ENCODE data around the gene ZNF503. TPM values are rescaled to one million over a fixed set of nuclear protein-coding genes. Genes with fewer than 3 reads are reported as not detected.

ZNF503 gene
- total and polyA plus RNA-seq, 2 of the 8 experiments (the other 6 are each of a cell fraction or from before 2014, with no cell fraction given): 0.03 to 0.13 TPM

- FAIRE-seq (no peak), DNase-seq (ENCODE audit: low read depth in 1 of 2, low spot score in 2 of 2) (no peak)
- Histone ChIP-seq H3K23me2 (ENCODE audit: low read depth, low read length) (no peaks in the 10 kb centered on the region), H3K23ac (ENCODE audit: insufficient read length) (no peak overlapping the region), H3K79me2 (ENCODE audit: control insufficient read depth in 1 of 2, insufficient read depth in 2 of 2, low read length in 2 of 2) (no peaks in the 10 kb centered on the region), H3K56ac (replicated peaks; ENCODE audit: insufficient read length, low read depth, low read length) (no peak overlapping the region), H2BK12ac (ENCODE audit: low read depth, low read length) (no peak overlapping the region), H3K27ac (ENCODE audit: low read depth, low read length) (no peak overlapping the region), H3K18ac (ENCODE audit: extremely low read depth, low read length) (no peak overlapping the region), H3K14ac (ENCODE audit: insufficient read length) (no peak overlapping the region), H3K9ac (replicated peaks in 1 of 4; ENCODE audit: extremely low read depth in 1 of 4, low read depth in 3 of 4, low read length in 3 of 4) (no peak overlapping the region), H4K91ac (replicated peaks; ENCODE audit: insufficient read length, low read length) (no peak overlapping the region), H4K20me1 (replicated peaks in 1 of 2; ENCODE audit: control insufficient read depth in 1 of 2, insufficient read depth in 2 of 2, low read length in 2 of 2) (no peaks in the 10 kb centered on the region), H4K8ac (ENCODE audit: extremely low read depth, insufficient read depth, low read length) (no peak overlapping the region), H2AFZ (ENCODE audit: low read length) (no peak overlapping the region), H3K79me1 (ENCODE audit: low read depth, low read length) (no peaks in the 10 kb centered on the region), H3K9me3 (ENCODE audit: insufficient read depth in 2 of 2, low read depth in 1 of 2, low read length in 1 of 2) (no peaks in the 10 kb centered on the region), H3K4ac (replicated peaks; ENCODE audit: insufficient read length, low read depth, low read length) (no peak overlapping the region), H2BK15ac (ENCODE audit: low read length) (no peak overlapping the region), H4K5ac (ENCODE audit: insufficient read length, low read depth, low read length) (no peak overlapping the region), H3K4me3 (ENCODE audit: extremely low read depth in 1 of 4, insufficient read depth in 2 of 4, low read depth in 3 of 4, low read length in 4 of 4) (no peak overlapping the region), H2BK20ac (ENCODE audit: low read length) (no peak overlapping the region), H3K36me3 (ENCODE audit: control insufficient read depth in 2 of 4, insufficient read depth in 4 of 4, low read length in 3 of 4) (no peaks in the 10 kb centered on the region), H2BK120ac (replicated peaks; ENCODE audit: low read depth, low read length) (no peak overlapping the region), H3K27me3 (replicated peaks in 1 of 4; ENCODE audit: control insufficient read depth in 3 of 4, extremely low read depth in 1 of 4, insufficient read depth in 3 of 4, low read length in 3 of 4) (peaks cover 0 to 2% (median 0%) of the 10 kb centered on the region in 4 experiments; a peak in 1 of 7 replicates), H2AK5ac (ENCODE audit: low read depth, low read length) (no peak overlapping the region), H3K4me2 (ENCODE audit: insufficient read depth in 1 of 2, low read depth in 2 of 2, low read length in 2 of 2) (no peak overlapping the region), H3K4me1 (replicated peaks in 1 of 4; ENCODE audit: control insufficient read depth in 3 of 4, insufficient read depth in 4 of 4, low read length in 3 of 4) (no peaks in the 10 kb centered on the region), H2BK5ac (ENCODE audit: low read depth, low read length) (no peak overlapping the region)
- ChIA-PET POLR2A (ENCODE audit: partially characterized antibody) (no interaction called here), CTCF (ENCODE audit: partially characterized antibody) (no interaction called here)
- WGBS, 2 experiments (ENCODE audit: extremely low coverage in 1 of 2, insufficient coverage in 1 of 2, insufficient read length in 1 of 2, insufficient replicate concordance in 2 of 2, low coverage in 1 of 2, low lambda C conversion rate in 2 of 2, missing lambda C conversion rate in 1 of 2): 90% methylated on average over 6 of the region's 6 CpGs; no CpG with 5 or more reads in 1 of the 2 experiments
- TF ChIP-seq SAP30 (IDR thresholded peaks at IDR 0.05; ENCODE audit: insufficient read depth, insufficient replicate concordance, low read length) (no peak), HDAC6 (IDR thresholded peaks at IDR 0.05; ENCODE audit: low read depth, low read length) (no peak), RBBP5 (IDR thresholded peaks at IDR 0.05; ENCODE audit: borderline replicate concordance, low read depth, low read length) (no peak), KDM5A (IDR thresholded peaks at IDR 0.05; ENCODE audit: low read length) (no peak), MAFK (IDR thresholded peaks at IDR 0.05; ENCODE audit: low read depth, low read length) (no peak), RNF2 (IDR thresholded peaks at IDR 0.05; ENCODE audit: borderline replicate concordance, low read depth, low read length, missing control alignments, poor library complexity, severe bottlenecking) (no peak), RAD21 (IDR thresholded peaks at IDR 0.05 in 1 of 2, conservative IDR thresholded peaks at IDR 0.05 in 1 of 2; ENCODE audit: low read depth in 2 of 2, low read length in 2 of 2) (no peak), KDM4A (IDR thresholded peaks at IDR 0.05; ENCODE audit: low read depth, low read length, severe bottlenecking) (no peak), CREB1 (IDR thresholded peaks at IDR 0.05) (no peak), USF2 (IDR thresholded peaks at IDR 0.05; ENCODE audit: low read length) (no peak), CTBP2 (IDR thresholded peaks at IDR 0.05; ENCODE audit: borderline replicate concordance, insufficient read depth, insufficient read length, low read length) (no peak), SP2 (IDR thresholded peaks at IDR 0.05; ENCODE audit: low read length) (no peak), TCF12 (IDR thresholded peaks at IDR 0.05; ENCODE audit: low read depth, low read length) (no peak)
These were observed 21.7 kb downstream of the ZNF503 start for GRCh38 chr10:75379817-75380216.
